GM12801 (cell line): ENCODE measurements around the gene TMEM132D.

Source experiments
- CTCF ChIP-seq: IDR thresholded peaks from one replicate; pipeline ENCODE4 v1.5.1; 2011; ENCODE audit warnings: control low read depth; ENCODE audit not compliant: insufficient read length; ENCODE audit errors: extremely low read depth

TMEM132D gene

GRCh38 chr12:129532707-129533499, 370.9 kb downstream of the TMEM132D start:
- no peak for TF ChIP-seq CTCF

GRCh38 chr12:129532082-129532481, 371.7 kb downstream of the TMEM132D start:
- no peak for TF ChIP-seq CTCF

DNA sequence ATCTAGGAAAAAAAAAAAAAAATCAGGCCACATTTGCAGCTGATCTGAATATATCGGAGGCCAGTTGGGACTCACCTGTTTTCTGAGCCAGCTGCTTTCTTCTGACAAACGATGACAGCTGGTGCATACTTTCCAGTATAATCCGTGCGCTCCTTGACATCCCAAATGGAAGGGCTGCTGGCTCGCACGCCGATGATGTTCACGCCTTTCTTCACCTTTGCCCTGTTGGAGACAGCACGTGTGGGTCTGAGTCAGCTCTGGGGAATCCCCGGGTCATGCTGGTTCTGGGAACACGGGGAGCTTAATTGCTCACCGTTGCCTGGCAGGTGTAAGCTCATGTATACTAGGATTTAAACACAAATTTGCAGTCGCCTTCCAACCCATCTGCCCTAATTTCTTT, 372.8 kb downstream of the TMEM132D start:
- TF ChIP-seq CTCF, result no peak

DNA sequence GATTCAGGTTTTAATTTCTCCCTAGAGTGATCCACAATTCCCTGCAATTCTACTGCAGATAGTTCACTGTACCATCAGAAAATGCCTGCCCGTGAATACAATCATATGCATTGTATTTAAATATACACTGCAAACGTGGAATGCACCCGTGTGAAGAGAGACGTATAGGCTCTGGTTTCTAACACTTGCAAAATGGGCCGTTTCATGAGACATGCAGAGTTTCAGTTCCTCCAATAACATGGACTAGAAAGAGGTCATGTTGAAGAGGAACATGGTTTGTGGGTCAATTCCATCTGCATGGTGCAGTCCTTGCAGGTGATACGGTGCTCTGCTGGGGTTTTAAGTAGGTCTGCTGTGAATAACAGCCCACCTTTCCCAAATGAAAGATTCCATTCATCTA, 373.3 kb downstream of the TMEM132D start:
- TF ChIP-seq CTCF, result no peak

GRCh38 chr12:129527506-129527905, 376.3 kb downstream of the TMEM132D start:
- TF ChIP-seq CTCF, result no peak

- no peak for TF ChIP-seq CTCF
Measured at GRCh38 chr12:129523621-129524020, 380.2 kb downstream of the TMEM132D start.

DNA sequence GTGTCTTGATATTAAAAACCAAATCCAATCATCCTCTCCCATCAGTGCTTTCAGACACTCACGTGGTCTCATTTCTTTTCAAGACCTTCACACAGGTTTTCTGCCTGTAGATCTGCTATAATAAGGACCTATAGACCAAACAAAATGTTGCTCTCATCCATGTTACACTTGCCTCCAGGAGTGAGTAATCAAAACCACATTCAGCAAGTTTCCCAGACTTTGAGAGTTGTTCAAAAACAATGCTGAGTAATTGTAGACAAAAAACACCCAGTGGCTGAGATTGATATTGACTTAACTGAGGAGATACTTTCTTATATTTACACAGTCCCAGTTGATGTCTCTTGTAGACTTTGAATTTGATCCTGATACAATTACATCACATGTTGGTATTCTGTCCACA, 383.1 kb downstream of the TMEM132D start:
- no peak for TF ChIP-seq CTCF
